AML-193 (cell line): ENCODE measurements around the gene GDPD3.
"Not testable (repeated sequence)": the region's sequence is repeated elsewhere in the genome, so short reads cannot be mapped to it uniquely, and the experiment has no call there.

Source experiments
- DNase-seq, 2 experiments: peaks; one replicate each; lab custom pipeline; 2025; lab: John Stamatoyannopoulos, UW

GDPD3 gene

DNA sequence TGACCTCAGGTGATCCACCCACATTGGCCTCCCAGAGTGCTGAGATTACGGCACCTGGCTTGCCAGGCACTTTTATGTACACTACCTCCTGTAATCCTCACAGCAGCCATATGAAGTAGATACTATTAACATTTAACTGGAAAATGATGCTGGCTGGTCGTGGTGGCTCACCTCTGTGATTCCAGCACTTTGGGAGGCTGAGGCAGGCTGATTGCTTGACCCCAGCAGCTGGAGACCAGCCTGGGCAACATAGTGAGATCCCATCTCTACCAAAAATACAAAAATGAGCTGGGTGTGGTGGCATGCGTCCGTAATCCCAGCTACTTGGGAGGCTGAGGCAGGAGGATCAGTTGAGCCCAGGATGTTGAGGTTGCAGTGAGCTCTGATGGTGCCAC is 11.6 kb upstream of the GDPD3 start:
- DNase-seq: no peak

DNA sequence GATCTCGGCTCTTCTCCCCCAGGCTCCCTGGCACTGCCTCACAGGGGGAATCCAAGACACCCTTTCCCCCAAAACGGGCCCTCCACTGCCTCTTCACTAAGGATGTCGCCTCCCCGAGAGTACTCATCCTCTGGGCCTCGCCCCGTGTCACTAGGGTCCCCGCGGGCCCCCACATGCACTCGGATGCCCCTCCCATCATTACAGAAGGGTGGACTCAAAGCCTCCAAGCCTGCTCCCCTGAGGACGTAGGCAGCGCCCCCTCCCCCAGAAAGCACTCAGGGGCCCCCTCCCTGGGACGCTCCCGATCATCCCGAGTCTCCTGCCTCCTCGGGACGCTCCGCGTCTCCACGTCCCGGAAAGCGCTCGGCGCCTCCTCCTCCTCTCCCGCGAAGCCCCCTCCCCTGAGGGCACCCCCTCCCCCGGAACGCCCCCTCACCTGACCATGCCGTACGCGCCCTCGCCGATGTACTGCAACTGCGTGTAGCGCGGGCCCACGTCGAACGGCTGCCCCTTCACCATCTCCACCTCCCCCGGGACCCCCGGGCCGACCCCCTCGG is 9.3 kb upstream of the GDPD3 start:
- no peak for DNase-seq

- DNase-seq: no peak
Observed at GRCh38 chr16:30121741-30122571, 8.6 kb upstream of the GDPD3 start.

DNA sequence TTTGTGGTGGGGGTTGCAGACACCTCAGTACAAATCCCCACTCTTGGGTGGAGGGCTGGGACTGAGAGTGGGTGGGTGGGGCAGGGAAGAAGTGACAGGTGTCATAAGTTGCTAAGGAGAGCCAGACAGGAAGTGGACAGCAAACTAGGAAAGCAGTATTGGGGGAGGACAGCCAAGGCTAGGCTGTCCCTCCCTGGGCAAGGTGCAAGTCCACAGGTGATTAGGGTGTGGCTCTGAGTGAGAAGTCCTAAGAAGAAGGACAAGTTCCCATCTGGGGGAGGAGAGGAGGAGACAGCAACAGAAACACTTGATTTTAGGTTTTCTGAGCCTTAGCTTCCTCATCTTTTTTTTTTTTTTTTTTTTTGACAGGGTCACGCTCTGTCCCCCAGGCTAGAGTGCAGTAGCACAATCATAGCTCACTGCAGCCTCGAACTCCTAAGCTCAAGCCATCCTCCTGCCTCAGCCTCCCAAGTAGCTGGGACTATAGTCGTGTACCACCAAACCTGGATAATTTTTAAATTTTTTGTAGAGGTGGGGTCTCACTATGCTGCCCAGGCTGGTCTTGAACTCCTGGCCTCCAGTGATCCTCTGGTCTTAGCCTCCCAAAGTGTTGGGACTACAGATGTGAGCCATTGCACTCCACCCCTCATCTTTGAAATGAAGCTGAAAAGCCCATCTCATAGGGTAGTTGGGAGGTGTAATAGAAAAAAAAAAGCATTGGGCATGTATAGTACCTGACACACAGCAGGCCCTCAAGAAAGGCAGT is 7.2 kb upstream of the GDPD3 start:
- DNase-seq: no peak

GRCh38 chr16:30119428-30119827 is 6.1 kb upstream of the GDPD3 start:
- DNase-seq: no peak

DNA sequence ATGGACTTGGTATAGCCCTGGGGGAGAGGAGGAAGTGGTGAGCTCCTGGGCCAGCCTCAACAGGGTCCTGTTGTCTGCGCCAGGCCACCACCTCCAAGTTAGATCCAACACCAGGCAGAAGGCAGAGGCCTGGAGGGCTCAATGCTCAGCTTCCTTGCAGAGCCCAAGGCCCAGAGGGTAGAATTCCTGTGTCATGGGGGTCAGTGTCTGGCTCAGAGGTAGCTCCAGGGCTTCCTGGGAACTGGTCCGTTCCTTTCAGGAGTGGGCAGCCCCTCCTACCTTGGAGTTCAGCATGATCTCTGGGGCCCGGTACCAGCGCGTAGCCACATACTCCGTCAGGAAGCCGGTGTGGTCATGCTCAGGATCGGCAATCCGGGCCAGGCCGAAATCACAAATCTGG is 4.4 kb upstream of the GDPD3 start:
- DNase-seq: no peak

- DNase-seq: no peak
Observed at GRCh38 chr16:30116291-30117207, 3.2 kb upstream of the GDPD3 start.

DNA sequence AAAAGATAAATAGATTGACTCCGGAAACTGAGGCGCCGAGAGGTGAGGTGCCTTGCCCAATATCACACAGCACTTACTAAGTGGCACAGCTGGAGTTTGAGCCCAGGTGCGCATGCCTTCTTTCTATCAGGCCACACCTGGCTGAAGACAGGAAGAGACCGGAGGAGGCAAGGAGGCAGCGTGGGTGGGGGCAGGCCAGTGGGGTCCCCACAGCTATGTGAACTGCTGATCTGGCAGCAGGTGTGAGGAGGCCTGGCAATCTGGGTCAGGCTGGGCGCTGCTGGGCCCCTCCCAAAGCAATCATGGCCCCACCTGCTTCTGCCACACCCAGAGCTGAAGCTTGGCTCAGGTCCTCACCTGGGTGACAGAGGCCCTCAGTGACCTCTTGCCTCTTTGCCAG is 1.9 kb upstream of the GDPD3 start:
- no peak for DNase-seq

- DNase-seq: not testable (repeated sequence)
Observed at GRCh38 chr16:30114833-30115232, 1.5 kb upstream of the GDPD3 start.

- DNase-seq: no peak
Observed at GRCh38 chr16:30114411-30114810, 1.1 kb upstream of the GDPD3 start.

DNA sequence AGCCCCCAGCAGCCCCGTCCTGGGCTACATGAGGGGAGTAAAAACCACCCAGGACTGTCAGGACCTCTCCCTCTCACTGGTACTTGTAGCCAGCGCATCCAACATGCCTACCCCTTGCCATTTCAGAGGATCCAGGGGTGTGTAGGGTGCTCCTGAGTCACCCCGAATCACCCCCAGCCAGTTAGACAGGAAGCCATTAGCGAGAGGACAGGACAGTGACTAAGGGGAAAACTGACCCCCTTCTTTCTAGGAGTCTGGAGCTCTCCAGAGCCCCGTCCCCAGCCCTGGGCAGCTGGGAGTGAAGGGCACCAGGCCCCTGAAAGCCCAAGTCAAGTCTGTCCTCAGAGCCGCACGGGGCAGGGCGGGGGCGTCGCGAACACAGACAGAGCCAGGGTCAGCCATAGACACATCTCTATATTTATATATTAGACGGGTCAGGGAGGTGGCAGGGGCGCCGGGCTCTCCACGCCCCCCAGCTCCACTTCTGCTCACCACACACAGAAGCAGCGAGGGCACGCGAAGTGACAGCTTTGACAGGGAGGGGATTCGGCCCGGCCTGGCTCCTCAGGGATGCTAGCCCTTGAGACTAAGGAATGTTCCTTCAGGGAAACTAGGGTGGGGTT is 485 bp upstream of the GDPD3 start:
- DNase-seq: no peak

DNA sequence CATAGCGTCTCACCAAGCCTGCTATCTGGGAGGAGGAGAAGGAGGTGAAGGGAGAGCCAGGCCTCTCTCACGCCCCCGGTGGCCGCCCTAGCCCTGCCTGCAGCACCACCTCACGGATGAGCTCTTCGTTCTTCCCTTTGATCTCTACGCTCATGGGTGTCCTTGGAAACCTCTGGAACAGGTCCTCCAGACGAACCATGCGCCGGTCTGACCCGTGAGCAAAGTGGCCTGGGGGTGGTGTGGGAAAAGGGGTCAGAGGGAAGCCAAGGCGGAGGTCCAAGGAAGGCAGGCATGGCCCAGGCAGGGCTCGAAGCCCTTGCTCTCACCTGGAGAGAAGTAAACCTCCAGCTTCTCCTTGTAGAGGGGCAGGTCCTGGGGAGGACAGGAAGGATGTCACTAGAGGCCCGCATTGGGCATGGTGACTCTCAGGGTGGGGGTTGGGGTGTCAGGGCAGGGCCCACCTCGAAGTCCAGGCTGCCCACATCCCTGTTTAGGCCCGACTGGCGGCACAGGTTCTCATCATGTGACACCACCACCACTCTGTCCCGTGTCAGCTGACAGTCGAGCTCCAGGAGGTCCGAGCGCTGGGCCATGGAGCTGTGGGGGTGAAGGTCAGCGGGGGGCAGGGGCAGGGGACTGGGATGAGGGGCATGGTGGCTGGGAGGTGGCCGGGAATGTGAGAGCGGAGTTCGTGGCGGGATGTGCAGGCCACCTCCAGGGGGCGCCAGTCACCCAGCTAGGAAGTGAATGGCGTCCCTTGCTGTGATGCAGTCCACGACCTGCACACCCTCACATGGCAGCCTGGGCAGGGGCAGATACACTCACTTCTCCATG is 923 bp downstream of the GDPD3 start:
- DNase-seq: peak in 1 of 2 experiments; percentile 16

DNA sequence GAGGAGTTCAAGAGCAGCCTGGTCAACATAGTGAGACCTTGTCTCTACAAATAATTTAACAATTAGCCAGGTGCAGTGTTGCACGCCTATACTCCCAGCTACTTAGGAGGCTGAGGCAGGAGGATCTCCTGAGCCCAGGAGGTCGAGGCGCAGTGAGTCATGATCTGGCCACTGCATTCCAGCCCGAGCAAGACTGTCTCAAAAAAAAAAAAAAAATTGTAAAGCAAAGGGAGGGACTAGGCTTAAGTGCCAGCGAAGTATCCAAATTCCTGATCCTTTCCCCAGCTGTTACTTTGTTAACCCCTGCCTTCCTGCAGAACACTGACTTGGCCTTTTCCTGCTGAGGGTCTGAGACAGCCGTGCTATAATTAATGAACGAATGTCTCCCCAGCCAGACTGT is 2.7 kb downstream of the GDPD3 start:
- DNase-seq: no peak

GRCh38 chr16:30108059-30108850 is 5.1 kb downstream of the GDPD3 start:
- no peak for DNase-seq

DNA sequence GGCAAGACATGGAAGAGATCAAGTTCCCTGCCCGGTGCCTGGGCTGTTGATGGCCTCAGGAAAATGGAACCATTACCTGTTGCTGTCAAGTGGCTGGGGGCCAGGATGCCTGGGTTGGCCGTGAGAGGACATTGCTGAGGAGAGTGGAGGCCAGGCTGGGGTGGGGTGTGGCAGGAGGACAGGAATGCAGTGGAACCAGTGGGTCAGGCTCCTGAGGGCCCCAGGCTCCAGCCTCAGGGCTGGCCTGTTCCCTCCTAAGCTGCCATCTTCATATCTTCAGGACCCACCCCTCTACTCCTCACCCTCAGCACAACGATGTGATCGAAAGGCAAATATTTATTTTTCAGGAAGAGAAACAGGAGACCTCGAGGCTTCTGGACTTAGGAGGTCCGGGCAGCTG is 8.8 kb downstream of the GDPD3 start:
- DNase-seq: no peak

DNA sequence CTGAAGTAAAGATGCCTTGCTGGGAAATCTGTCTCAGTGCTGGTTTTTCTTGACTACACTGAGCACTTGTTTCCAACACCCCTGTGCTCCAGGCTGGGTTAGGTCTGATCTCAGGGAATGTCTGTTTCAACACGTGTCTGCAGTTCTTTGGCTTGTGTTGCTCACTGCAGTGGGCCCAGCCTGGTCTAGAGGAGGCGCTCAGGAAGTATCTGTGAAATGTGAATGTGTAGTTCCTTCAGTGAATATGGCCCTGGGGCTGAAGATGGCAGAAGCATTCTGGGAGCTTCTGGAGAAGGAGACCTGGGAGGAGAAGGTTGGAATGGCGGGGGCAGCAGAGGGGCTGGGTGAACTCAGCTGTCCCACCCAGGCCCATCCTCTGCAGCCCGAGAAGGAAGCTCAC is 9.2 kb downstream of the GDPD3 start:
- no peak for DNase-seq

DNA sequence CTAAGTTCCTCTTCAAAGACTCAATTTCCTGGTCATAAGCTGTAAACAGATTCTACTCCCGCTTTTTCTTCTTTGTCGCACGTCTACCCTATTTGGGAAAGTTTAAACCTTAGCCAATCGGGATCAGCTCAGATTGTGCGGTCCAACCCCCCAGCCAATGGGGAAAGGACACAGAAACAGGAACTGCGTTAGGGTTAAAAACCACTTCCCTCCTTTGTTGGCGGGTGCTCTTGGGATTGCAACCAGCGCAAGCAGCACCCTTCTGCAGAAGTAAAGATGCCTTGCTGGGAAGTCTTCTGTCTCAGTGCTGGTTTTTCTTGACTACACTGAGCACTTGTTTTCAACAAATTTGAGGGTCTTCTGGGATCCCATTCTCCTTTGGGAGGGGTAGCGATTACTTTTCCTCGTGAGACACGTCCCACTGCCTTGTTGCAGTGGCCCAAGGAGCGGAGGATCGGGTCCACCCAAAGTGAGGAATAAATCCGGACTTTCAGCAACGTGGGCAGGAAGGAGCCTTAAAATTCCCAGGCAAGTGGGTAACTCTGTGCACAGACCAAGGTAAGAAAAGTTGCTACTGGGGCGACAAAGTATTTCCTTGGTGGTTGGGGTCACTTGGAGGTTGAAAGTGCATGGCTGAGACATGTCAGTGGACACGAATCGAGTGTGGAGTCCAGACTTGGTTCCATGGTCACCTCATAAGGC is 16.3 kb downstream of the GDPD3 start:
- DNase-seq: no peak

DNA sequence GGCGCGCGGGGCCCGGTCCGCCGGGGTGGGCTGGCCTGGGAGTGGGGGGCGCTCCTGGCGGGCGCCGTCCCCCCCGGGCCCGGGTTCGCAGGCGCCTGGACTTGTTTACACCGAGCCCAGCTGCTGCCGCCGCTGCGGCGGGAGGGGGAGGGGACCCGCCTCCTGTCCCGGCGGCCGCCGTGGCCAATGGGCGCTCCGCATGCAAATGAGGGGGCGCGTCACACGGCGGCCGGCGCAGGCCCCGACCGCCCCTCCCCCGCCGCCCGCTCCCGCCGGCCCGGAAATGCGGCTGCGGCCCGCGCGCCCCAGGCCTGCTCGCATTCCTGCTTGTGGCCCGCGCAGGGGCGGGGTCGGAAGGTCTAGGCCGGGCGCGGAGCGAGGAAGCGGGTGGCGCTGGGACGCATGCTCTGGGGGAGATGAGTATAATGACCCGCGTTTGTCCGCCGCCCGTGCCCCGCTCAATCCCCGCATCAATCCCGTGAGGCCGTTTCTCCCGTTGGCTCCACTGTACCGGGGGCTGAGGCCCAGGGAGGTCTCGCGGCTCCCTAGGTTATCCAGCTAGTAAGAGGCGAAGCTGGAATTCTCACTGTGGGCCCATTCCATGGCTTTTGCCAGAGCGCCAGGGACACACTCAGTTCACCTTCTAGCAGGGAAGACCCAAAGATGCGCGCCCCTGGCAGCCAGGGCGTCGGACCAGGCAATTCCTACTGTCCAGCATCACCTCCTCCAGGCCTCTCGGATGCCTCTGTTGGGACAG is 17.1 kb downstream of the GDPD3 start, which contains the start of gene YPEL3:
Gene YPEL3 (minus strand): TSS at position 109 of the 757 bp plus-strand sequence. CDS start 731 bp downstream, outside the sequence.
- DNase-seq: peak; percentile 53 to 62
